ENCODE measurements around the gene MORN1. TPM values are rescaled to one million over a fixed set of nuclear protein-coding genes. Genes with fewer than 3 reads are reported as not detected.

The MORN1 gene
- polyA plus RNA-seq, 1 of the 3 experiments (the other 2 are of a cell fraction) = 16.3 TPM

- POLR2A ChIA-PET = no interaction called here
- Histone ChIP-seq H3K79me2 (ENCODE audit: insufficient read depth) (peaks cover 39% of the 10 kb centered on the region), H3K4me2 (no peak overlapping the region), H3K9me3 (no peaks in the 10 kb centered on the region), H3K4me1 (ENCODE audit: control insufficient read depth in 1 of 2, insufficient read depth in 2 of 2, low read depth in 1 of 2, low read length in 1 of 2) (no peaks in the 10 kb centered on the region; a peak in 1 of 4 replicates), H3F3A (replicated peaks; ENCODE audit: insufficient read depth) (peaks cover 22% of the 10 kb centered on the region), H3K9me2 (no peaks in the 10 kb centered on the region), H3K36me3 (replicated peaks in 1 of 2; ENCODE audit: control insufficient read depth in 1 of 2, insufficient read depth in 2 of 2, low read length in 1 of 2) (peaks cover 34 to 93% of the 10 kb centered on the region in 2 experiments), H3K27ac (ENCODE audit: low read depth in 2 of 2, low read length in 1 of 2) (no peak overlapping the region), H2AFZ (ENCODE audit: low read depth) (no peak overlapping the region), H3K9ac (no peak overlapping the region), H4K20me1 (ENCODE audit: insufficient read depth) (peaks cover 14% of the 10 kb centered on the region; the same call in 1 of the 2 replicates), H3K4me3 (ENCODE audit: low read depth in 2 of 2, low read length in 1 of 2) (no peak overlapping the region), H3K27me3 (ENCODE audit: insufficient read depth) (no peaks in the 10 kb centered on the region)
- 92% methylated on average over 10 of the region's 10 CpGs for WGBS (ENCODE audit: low lambda C conversion rate)
- TF ChIP-seq POLR2AphosphoS5 (IDR thresholded peaks at IDR 0.05; ENCODE audit: low read depth, low read length) (no peak), GATA2 (CRISPR knock-in tag; IDR thresholded peaks at IDR 0.05) (no peak), CHD2 (IDR thresholded peaks at IDR 0.05; ENCODE audit: low read length, partially characterized antibody) (no peak), RCOR1 (IDR thresholded peaks at IDR 0.05; ENCODE audit: low read length) (no peak), RFX5 (IDR thresholded peaks at IDR 0.05; ENCODE audit: low read length) (no peak), USF1 (IDR thresholded peaks at IDR 0.05; ENCODE audit: borderline replicate concordance, low read depth) (no peak), CTCF (IDR thresholded peaks at IDR 0.05) (no peak), JUND (IDR thresholded peaks at IDR 0.05) (no peak), NFIC (IDR thresholded peaks at IDR 0.05; ENCODE audit: borderline replicate concordance) (no peak), NRF1 (IDR thresholded peaks at IDR 0.05; ENCODE audit: low read depth, low read length) (no peak), TAF1 (IDR thresholded peaks at IDR 0.05; ENCODE audit: borderline replicate concordance, low read depth, low read length) (no peak), FOXM1 (IDR thresholded peaks at IDR 0.05; ENCODE audit: low read depth) (no peak), ELF1 (IDR thresholded peaks at IDR 0.05) (no peak), MAX (IDR thresholded peaks at IDR 0.05; ENCODE audit: low read depth) (no peak), SIN3A (IDR thresholded peaks at IDR 0.05; ENCODE audit: borderline replicate concordance, low read depth, low read length) (no peak), FOSL2 (IDR thresholded peaks at IDR 0.05; ENCODE audit: borderline replicate concordance, low read depth) (no peak)
- no peak for DNase-seq
- CTCF ChIA-PET = no interaction called here
Measured at GRCh38 chr1:2400576-2400909, 9.2 kb upstream of the MORN1 start.

- TF ChIP-seq FOXM1 (IDR thresholded peaks at IDR 0.05; ENCODE audit: low read depth) (no peak), FOSL2 (IDR thresholded peaks at IDR 0.05; ENCODE audit: borderline replicate concordance, low read depth) (no peak), RFX5 (IDR thresholded peaks at IDR 0.05; ENCODE audit: low read length) (no peak), GATA2 (CRISPR knock-in tag; IDR thresholded peaks at IDR 0.05) (no peak), RCOR1 (IDR thresholded peaks at IDR 0.05; ENCODE audit: low read length) (no peak), FOXJ3 (CRISPR knock-in tag; IDR thresholded peaks at IDR 0.05) (no peak), MXI1 (IDR thresholded peaks at IDR 0.05; ENCODE audit: low read depth, low read length) (no peak), TCF12 (IDR thresholded peaks at IDR 0.05) (no peak), TEAD4 (IDR thresholded peaks at IDR 0.05; ENCODE audit: borderline replicate concordance, insufficient read depth) (no peak)
- H3K36me3 ChIP-seq (replicated peaks in 1 of 2; ENCODE audit: control insufficient read depth in 1 of 2, insufficient read depth in 2 of 2, low read length in 1 of 2) = peaks cover 37 to 93% of the 10 kb centered on the region in 2 experiments
- H3K4me2 ChIP-seq = no peak overlapping the region
- H3K9me2 ChIP-seq = no peaks in the 10 kb centered on the region
- WGBS (ENCODE audit: low lambda C conversion rate) = 96% methylated on average over 11 of the region's 22 CpGs
- H3K4me1 ChIP-seq (ENCODE audit: control insufficient read depth in 1 of 2, insufficient read depth in 2 of 2, low read depth in 1 of 2, low read length in 1 of 2) = no peaks in the 10 kb centered on the region; a peak in 1 of 4 replicates
- peaks cover 44% of the 10 kb centered on the region for H3K79me2 ChIP-seq (ENCODE audit: insufficient read depth)
- CTCF ChIA-PET = no interaction called here
- no peak overlapping the region for H3K9ac ChIP-seq
- H4K20me1 ChIP-seq (ENCODE audit: insufficient read depth) = peaks cover 19% of the 10 kb centered on the region; the same call in 1 of the 2 replicates
- H2AFZ ChIP-seq (ENCODE audit: low read depth) = no peak overlapping the region
- H3K9me3 ChIP-seq = no peaks in the 10 kb centered on the region
- no peak for DNase-seq
- peaks cover 18% of the 10 kb centered on the region for H3F3A ChIP-seq (replicated peaks; ENCODE audit: insufficient read depth)
- no peaks in the 10 kb centered on the region for H3K27me3 ChIP-seq (ENCODE audit: insufficient read depth)
- no peak overlapping the region for H3K4me3 ChIP-seq (ENCODE audit: low read depth in 2 of 2, low read length in 1 of 2)
- POLR2A ChIA-PET = no interaction called here
- no peak overlapping the region for H3K27ac ChIP-seq (ENCODE audit: low read depth in 2 of 2, low read length in 1 of 2)
Measured at GRCh38 chr1:2399890-2400575, 8.7 kb upstream of the MORN1 start.

All from SK-N-SH (cell line).